NCI-H774 (cell line): ENCODE measurements around the gene LHX2.
A peak's percentile ranks its signal among the peaks of the same experiment; 100 is the strongest.
"Not testable (repeated sequence)": the region's sequence is repeated elsewhere in the genome, so short reads cannot be mapped to it uniquely, and the experiment has no call there.

Experiments
- DNase-seq: peaks from one replicate; lab custom pipeline; 2025; lab: John Stamatoyannopoulos, UW

Gene LHX2, protein sequence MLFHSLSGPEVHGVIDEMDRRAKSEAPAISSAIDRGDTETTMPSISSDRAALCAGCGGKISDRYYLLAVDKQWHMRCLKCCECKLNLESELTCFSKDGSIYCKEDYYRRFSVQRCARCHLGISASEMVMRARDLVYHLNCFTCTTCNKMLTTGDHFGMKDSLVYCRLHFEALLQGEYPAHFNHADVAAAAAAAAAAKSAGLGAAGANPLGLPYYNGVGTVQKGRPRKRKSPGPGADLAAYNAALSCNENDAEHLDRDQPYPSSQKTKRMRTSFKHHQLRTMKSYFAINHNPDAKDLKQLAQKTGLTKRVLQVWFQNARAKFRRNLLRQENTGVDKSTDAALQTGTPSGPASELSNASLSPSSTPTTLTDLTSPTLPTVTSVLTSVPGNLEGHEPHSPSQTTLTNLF

DNA sequence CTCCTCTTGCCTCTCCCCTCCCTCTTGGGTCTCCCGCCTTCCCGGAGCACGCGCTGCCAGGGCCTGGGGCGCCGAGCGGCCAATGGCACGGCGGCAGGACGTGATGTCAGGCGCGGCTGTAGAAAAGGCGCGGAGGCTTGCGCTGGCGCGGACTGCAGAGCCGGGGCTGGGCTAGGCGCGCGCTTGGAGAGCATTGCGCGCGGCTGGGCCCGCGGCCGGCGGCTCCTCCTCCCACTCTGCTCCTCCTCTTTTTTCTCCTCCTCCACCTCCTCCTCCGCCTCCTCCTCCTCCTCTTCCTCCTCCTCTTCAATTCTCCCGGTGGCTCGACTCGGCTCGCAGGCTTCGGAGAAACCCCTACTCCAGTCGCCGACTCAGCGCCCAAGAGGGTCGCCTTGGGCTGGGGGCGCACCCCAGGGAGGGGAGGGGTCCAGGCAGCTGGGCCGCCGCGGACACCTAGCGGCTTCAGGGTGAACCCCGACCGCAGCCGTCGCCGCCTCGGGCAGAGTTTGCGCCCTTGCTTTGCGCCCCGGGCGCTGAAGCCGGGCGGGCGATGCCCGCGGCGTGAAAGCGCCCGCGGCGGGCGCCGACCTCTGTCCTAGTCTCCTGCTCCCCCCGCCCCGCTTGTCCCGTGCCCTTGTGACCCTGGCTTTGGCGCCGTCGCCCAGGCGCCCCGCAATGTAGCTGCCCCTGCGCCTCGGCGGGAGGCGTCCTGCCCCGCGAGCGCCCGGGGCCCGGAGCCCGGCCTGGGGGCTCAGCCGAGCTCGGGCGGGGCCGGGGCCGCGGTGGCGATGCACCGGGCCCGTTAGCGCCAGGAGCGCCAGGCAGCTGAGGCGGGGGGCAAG, at the start of gene LHX2:
Gene LHX2, plus strand, starts transcription at position 309 of the 842 bp plus-strand sequence. CDS start 581 bp downstream, outside the sequence.
- peak; percentile 98 for DNase-seq

DNA sequence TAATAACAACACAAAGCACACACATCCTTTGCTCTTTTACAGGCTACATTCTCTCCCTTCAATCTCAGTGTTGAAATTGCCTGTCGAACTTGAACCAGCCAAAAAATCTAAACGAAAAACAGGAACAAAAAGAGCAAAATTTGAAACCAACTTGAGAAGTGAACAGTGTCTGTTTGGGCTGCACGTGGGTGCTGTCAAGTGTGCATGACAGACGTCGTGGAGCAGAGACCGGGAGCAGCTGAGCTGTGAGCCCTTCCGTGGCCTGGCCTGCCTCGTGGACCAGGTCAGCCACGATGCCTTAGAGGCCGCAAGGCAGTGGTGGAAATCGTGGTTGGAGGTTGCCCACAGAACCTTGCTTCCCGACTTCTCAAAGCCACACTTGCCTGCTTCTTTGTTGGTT, 46.8 kb upstream of the LHX2 start:
- no peak for DNase-seq

DNA sequence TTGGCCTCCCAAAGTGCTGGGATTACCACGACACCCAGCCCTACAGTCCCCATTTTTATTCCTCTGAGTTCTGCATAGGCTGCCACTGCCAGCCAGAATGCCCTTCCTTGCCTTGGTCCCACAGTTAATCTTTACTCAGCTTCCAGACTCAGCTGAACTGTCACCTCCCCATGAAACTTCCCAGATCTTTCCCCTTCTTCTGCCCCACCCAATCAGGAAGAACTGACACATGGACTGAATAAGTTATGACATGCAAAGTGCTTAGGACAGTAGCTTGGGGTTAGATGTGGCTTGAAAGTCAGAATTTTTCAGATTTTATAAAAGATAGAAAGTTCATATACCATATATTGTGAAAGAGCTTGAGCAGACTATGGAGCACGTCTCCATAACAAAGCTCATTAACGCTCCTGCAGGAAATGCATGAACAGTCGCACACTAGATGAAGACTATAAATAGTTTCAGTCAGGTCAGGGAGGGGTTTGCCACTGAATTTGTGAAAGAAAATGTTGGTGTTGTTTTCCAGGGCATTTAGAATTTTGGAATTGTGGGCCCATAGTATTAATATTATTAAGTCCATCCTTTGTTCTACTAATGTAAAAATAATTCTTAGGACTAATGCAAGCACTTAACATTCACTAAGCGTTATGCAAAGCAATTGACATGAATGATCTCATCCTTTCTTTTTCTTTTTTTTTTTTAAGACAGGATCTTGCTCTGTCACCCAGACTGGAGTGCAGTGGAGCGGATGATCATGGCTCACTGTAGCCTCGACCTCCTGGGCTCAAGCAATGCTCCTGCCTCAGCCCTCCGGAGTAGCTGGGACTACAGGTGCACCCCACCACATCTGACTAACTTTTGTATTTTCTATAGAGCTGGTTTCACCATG, 45.5 kb upstream of the LHX2 start:
- DNase-seq = no peak

DNA sequence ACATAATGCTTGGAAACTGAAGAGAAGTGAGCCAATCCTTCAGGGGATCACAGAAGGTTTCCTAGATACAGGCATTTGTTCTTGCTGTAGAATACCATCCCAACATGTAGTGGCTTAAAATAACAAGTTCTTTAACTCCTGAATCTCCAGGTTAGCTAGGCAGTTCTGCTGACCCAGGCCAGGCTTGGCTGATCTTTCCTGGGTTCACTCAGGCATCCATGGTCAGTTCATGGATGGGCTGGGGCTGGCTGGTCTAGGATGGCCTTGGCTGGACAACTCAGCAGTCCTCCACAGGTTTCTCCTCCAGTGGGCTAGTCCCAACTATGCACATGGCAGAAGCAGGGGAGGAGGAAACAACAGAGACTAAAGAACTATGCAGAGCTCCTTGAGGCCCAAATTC, 44.2 kb upstream of the LHX2 start:
- no peak for DNase-seq

DNA sequence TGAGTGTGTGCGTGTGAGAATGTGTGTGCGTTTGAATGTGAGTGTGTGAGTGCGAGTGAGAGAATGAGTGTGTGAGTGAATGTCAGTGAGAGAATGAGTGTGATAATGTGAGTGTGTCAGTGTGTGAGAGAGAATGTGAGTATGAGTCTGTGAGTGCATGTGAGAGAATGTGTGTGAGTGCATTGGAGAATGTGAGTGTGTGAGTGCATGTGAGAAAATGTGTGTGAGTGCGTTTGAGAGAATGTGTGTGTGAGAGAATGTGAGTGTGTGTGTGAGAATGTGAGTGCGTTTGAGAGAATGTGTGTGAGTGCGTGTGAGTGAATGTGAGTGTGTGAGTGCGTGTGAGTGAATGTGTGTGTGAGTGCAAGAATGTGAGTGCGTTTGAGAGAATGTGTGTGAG, 39.0 kb upstream of the LHX2 start:
- DNase-seq = no peak

DNA sequence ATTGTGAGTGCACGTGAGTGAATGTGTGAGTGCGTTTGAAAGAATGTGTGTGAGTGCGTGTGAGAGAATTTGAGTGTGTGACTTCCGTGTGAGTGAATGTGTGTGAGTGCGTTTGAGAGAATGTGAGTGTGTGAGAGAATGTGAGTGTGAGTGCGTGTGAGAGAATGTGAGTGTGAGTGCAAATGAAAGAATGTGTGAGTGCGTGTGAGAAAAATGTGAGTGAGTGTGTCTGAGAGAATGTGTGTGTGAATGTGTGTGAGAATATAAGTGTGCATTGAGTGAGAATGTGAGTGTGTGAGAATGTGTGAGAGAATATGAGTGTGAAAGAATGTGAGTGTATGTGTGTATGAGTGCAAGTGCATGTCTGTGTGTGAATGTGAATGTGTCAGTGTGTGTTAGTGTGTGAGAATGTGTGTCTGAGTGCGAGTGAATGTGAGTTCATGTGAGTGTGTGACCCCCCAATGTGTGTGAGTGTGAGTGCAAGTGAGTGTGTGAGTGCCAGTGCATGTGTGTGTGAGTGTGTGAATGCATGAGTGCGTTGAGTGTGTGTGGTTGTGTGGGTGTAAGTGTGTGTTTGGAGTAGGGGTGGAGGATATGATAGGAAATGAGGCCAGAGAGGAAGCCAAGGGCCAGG, 37.9 kb upstream of the LHX2 start:
- no peak for DNase-seq

DNA sequence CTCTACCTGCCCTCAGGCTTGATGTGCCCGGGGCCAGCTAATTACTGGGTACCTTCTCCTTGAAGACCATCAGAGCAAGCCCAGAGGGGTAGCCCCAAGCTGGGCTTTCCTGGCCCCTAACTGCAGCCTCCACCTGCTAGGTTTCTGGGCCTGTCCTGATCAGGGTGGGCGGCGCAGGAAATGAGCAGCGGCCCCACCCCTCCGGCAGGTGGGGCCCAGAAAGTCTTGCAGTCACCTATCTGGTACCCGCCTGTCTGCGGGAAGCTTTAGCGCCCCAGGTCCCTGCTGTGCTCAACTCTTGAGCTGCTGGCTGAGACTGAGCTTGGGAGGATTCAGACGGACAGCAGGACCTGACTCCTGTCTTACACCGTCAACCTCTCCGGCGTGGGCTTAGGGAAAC, 37.1 kb upstream of the LHX2 start:
- no peak for DNase-seq

DNA sequence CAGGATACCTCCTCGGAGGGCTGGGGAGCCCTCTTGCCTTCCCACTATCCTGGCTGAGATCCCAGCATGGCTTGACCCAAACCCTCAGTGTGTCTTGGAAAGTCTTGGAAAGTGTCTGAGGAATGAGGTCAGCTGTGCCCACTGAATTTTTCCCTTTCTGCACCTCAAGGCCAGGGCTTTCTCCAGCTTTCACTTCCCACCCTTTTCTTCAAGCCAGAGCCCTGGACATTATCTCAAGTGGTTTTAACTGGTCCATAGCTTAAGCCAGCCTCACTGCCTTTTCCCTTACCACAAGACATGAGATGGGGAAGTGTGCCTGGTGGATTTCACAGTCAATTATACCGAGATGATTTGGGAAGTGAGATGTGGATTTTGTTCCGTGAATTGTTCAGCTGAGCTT, 35.7 kb upstream of the LHX2 start:
- DNase-seq = no peak

DNA sequence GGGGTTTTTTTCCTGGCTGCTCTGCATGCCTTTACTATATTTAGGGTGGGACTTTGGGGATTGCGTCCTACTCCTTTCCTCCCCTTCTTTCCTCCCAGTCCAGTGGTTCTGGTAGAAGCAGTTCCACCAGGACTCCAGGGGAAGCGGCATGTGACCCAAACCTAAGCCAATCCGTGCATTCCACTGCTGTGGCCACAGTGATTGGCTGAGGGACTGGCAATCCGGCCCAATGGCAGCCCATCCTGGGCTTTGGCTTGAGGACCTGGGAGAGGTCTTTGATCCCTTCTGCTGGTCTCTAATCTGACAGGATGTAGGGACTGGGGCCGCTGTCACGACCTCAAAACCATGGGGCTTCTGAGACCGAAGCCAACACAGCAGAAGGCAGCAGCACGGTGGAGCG, 35.0 kb upstream of the LHX2 start:
- DNase-seq = not testable (repeated sequence)

DNA sequence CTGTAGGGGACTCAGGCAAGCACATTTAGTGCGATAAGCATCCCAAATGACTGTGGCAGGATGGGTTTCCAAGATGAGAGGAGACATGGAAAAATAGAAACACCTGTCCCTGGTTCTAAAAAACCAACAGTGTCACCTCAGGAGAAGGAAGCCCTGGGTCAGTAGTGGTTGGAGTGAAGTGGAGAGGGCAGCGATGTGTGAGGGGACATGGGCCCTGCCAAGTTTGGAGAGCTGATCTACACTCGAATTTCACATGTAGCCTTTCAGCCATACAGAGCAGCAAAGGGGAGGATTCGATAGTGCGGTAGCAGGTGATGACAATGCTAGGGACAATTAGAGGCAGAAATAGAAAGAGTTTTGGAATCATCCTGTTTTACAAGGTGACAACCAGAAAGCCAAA, 32.6 kb upstream of the LHX2 start:
- no peak for DNase-seq

DNA sequence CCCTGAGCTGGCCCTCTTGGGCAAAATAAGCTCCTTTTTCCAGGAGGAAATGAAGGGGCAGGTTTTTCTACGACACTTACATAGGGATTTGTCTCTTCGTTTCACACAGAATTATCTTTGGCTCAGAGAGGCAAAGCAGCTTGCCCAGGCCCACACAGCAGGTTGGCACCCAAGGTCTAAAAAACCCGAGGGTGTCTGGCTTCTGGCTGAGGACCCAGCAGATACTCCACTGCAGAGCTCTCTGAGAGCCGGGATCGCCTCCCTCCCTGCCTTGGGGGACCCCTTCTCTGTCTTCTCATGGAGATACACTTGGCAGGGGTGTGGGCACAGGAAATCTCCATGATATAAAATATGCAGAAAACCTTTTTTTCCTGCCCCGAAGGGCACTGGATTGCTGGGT, 29.0 kb upstream of the LHX2 start:
- no peak for DNase-seq

DNA sequence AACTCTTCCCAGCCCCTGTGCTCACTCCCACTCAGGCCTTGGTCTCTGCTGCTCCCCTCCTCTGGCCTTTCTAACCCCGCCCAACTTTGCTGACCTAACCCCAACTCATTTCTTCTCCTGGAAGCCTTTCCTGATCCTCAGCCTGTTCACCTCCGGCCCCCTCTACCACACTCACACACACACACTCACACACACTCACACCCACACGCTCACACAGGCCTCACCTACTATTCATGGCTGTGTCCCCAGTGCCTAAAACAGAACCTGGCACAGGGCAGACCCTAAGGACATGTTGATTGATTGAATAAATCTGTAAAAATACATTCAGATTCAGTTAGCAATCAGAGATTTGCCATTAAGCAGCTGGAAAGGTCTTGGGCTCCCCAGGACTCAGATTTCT, 28.5 kb upstream of the LHX2 start:
- DNase-seq = no peak

DNA sequence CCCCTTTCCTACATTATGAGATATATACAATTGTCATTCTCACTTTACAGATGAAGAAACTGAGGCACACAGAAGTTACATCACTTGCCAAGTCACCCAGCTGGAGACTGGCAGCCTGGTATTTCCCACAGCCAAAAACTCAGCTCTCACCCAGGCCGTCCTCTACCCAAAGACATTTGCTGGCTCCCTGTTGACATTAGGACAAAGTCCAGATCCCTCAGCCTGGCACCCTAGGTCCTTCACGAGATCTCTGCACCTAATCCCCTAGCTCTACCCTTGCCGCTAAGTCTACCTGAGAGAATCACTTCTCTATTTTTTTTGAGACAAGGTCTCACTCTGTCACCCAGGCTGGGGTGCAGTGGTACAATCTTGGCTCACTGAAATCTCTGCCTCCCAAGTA, 26.8 kb upstream of the LHX2 start:
- DNase-seq = no peak

DNA sequence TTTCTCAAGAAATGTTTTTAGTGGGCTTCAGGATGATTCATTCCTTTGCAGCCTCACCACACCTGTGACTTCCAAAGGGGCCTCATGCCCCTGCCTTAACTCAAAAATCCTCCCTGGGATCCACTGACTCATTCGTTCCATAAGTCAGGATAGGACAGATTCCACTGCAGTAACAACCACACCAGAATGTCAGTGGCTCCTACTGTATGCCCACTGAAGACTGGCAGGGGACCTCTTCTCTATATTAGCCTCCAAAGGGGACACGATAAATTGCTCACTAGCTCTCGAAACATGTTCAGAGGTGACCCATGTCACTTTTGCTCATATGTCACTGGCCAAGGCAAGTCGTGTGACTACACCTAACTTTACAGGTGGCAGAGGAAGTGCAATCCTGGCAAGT, 25.7 kb upstream of the LHX2 start:
- no peak for DNase-seq

DNA sequence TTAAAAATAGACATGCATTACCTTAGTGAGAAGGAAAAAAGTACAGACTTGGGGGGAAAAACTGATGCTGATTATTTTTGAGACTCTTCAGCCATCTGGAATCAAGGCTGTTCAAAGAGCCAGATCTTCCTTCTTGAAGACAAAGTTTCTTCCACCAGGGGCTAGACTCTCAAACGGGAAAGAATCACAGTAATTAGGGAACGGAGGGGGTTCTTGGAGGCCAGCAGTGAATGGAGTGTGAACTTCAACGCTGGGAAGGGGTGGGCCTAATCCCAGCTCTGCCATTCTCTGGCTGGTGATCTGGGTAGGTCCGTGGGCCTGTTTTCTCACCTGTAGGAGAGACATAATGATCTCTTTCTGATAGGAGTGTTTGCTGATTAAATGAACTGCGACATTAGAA, 21.1 kb upstream of the LHX2 start:
- DNase-seq = no peak

DNA sequence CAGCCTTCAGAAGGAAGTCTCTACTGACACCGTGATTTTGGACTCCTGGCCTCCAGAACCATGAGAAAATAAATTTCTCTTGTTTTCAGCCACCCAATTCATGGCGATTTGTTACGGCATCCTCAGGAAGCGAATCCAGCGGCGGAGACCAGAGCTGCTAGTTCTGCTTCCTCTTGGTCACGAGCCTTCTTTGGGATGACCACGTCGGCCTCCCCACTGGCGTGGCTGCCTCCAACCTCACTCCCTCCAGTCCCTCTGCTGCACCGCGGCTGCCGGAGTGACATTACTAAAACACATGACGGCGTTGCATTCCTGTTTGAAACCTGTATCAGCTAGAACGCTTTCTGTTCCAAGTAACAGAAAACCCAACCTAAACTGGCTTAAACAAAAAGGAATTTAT, 18.9 kb upstream of the LHX2 start:
- not testable (repeated sequence) for DNase-seq

DNA sequence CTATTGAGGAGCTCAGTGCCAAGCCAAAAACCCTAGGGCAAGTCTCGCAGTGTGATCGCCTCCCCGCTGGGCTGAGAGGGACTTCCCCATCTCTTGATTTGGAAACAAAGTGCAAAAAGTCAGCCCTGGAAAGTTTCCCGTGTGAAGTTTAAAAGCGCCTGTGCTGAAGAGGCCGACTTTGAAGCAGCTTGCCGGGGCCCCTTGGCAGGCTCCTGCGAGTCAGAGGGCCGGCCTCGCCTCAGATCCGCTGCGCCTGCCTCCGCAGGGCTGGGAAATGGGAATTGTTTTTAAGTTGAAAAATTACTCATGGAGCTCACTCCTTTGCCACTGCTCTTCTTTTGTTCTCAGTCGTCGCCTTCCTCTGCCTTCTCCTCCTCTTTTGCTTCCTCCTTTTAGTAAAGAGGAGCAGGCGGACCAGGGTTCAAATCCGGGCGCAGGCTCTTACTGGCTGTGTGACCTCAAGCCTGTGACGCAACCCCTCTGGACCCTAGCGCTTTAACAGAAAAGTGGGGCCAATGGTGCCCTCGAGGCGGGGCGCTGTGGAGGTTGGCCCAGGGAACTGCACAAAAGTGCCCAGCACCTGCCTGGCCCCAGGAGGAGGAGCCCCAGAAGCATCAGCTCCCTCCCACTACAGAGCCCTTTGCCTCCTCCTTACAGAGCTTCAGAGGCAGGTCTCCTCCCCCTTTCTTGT, 14.7 kb upstream of the LHX2 start:
- no peak for DNase-seq

DNA sequence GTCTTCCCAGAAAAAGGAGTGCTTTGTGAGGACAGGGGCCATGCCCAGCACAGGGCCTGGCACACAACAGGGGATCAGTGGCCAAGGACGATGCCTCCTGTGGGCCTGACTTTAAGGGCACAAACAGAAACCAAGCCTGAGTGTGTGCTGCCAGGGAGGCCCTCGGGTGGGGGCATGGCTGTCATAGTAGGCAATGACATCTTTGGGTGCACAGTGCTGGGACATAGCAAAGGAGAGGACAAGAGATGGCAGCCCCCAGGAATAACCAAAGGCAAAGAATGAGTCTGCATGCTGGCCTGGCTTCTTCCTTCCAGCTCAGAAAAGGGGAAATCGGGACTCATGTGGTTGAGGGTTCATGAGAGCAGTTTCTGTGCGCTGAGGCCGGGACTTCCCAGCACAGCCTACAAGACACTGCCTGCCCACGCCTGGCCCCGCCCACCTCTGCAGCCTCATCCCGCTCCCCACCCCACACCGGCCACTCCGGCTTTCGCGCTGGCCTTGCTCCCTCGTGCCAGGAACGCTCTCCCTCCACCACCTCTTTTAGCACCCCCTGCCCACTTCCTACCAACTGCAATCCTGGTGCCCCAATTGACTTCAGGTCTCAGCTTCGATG, 13.8 kb upstream of the LHX2 start:
- DNase-seq = no peak

DNA sequence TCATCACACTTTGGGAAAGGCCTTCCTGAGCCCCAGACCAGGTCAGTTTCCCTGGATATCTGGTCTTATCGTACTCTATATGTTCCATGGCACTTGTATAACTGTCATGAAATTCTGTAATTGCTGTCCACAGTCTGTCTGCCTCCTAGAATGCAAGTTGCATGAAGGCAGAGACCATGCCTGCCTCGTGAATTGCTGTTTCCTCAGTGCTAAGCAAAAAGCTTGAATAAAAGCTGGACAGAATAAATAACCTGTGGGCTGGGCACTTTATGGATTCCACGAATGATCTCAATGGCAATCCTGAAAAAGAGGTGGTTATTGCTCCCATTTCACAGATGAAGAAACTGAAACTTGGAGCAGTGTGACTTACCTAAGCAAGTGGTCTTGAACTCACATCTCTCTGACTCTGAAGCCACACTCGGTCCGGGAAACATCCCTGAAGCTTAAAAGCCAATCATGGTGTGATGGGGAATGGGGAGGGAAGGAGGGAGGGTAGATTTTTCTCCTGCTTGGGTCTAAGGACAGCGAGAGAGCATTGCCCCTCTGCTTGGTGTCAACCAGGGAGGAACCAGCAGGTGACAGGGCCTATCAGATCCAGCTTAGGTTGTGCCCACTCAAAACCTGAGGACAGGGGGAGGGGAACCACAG, 13.2 kb upstream of the LHX2 start:
- DNase-seq = no peak

DNA sequence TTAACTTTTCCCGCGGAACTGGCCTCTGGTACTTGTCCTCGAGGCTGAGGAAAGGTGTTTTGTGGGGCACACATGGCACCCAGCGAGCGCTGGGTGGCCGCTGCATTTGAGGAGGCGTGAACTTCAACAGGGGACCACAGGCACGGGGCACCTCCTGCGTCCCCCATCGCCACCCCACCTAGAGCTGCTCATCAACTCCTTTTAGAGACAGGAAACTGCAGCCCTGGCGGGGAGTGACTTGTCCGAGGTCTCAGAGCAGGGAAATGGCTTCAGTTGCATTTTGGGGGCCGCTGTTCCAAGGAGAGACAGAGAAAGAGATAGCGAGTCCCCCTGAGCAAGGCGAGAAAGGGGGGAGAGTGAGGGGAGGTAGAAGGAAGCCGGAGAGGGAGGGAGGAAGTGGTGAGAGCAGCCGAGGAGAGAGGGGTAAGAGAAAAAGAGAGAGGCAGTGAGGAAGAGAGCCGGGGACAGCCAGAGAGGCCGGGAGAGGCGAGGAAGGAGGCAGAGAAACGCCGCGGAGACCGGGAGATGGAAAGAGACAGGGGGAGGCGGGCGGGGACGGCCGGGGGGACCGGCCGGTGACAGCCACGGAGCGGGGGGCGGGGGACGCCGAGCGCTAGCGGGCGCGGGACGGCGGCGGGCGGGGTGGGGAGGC, 12.5 kb upstream of the LHX2 start:
- no peak for DNase-seq
